Duodenal mucosa (tissue), 2 donors: ENCODE data around the gene ALG14.

Source experiments
- H3K27ac ChIP-seq: one replicate; pipeline ENCODE4 v1.7.0; 2013; ENCODE audit warnings: low read depth, low read length
- H3K27me3 ChIP-seq, 2 donors: one replicate each; pipeline ENCODE4 v1.7.0; 2013; ENCODE audit warnings: low read length in 2 of 2, control low read depth in 1 of 2; ENCODE audit not compliant: insufficient read depth in 2 of 2, control insufficient read depth in 1 of 2
- H3K36me3 ChIP-seq, 2 donors: one replicate each; pipeline ENCODE4 v1.7.0; 2013; ENCODE audit warnings: low read length in 2 of 2, control low read depth in 1 of 2; ENCODE audit not compliant: insufficient read depth in 2 of 2, control insufficient read depth in 1 of 2
- H3K4me1 ChIP-seq, 2 donors: one replicate each; pipeline ENCODE4 v1.7.0; 2013; ENCODE audit warnings: low read length in 2 of 2, control low read depth in 1 of 2; ENCODE audit not compliant: insufficient read depth in 2 of 2, control insufficient read depth in 1 of 2
- H3K4me3 ChIP-seq, 2 donors: one replicate each; pipeline ENCODE4 v1.7.0; 2013; ENCODE audit warnings: low read length in 2 of 2, low read depth in 1 of 2
- H3K9ac ChIP-seq, 2 donors: one replicate each; pipeline ENCODE4 v1.7.0; 2013; ENCODE audit warnings: low read length in 2 of 2, low read depth in 1 of 2
- H3K9me3 ChIP-seq, 2 donors: one replicate each; pipeline ENCODE4 v1.7.0; 2013; ENCODE audit warnings: low read length in 2 of 2, control low read depth in 1 of 2; ENCODE audit not compliant: control insufficient read depth in 1 of 2

The ALG14 gene

GRCh38 chr1:94978401-94978800, 94.3 kb downstream of the ALG14 start:
- Histone ChIP-seq H3K27me3 (no peaks in the 10 kb centered on the region), H3K4me3 (no peak overlapping the region), H3K4me1 (peaks cover 23 to 26% of the 10 kb centered on the region in 2 donors), H3K9me3 (no peaks in the 10 kb centered on the region), H3K27ac (no peak overlapping the region), H3K9ac (no peak overlapping the region), H3K36me3 (no peaks in the 10 kb centered on the region)

- H3K27ac ChIP-seq = no peak overlapping the region
- H3K9ac ChIP-seq = no peak overlapping the region
- no peaks in the 10 kb centered on the region for H3K9me3 ChIP-seq
- H3K4me1 ChIP-seq = peaks cover 17 to 21% of the 10 kb centered on the region in 2 donors
- no peaks in the 10 kb centered on the region for H3K27me3 ChIP-seq
- no peaks in the 10 kb centered on the region for H3K36me3 ChIP-seq
- no peak overlapping the region for H3K4me3 ChIP-seq
Observed at GRCh38 chr1:94976971-94977548, 95.7 kb downstream of the ALG14 start.

GRCh38 chr1:94974824-94975223, 97.9 kb downstream of the ALG14 start:
- no peaks in the 10 kb centered on the region for H3K27me3 ChIP-seq
- H3K36me3 ChIP-seq = no peaks in the 10 kb centered on the region
- H3K9ac ChIP-seq = no peak overlapping the region
- peaks cover 6 to 7% of the 10 kb centered on the region in 2 donors for H3K4me1 ChIP-seq
- H3K4me3 ChIP-seq = no peak overlapping the region
- H3K27ac ChIP-seq = no peak overlapping the region
- H3K9me3 ChIP-seq = no peaks in the 10 kb centered on the region

- Histone ChIP-seq H3K4me3 (no peak overlapping the region), H3K27me3 (no peaks in the 10 kb centered on the region), H3K36me3 (no peaks in the 10 kb centered on the region), H3K9ac (no peak overlapping the region), H3K4me1 (peaks cover 6 to 7% of the 10 kb centered on the region in 2 donors), H3K9me3 (no peaks in the 10 kb centered on the region), H3K27ac (no peak overlapping the region)
Observed at GRCh38 chr1:94974241-94974640, 98.5 kb downstream of the ALG14 start.

- Histone ChIP-seq H3K36me3 (no peaks in the 10 kb centered on the region), H3K4me1 (peaks cover 6 to 7% of the 10 kb centered on the region in 2 donors), H3K9ac (no peak overlapping the region), H3K4me3 (no peak overlapping the region), H3K27me3 (no peaks in the 10 kb centered on the region), H3K27ac (no peak overlapping the region), H3K9me3 (no peaks in the 10 kb centered on the region)
Observed at GRCh38 chr1:94973309-94973922, 99.3 kb downstream of the ALG14 start.

- Histone ChIP-seq H3K36me3 (no peaks in the 10 kb centered on the region), H3K4me1 (peaks cover 1 to 4% of the 10 kb centered on the region in 2 donors), H3K9ac (no peak overlapping the region), H3K4me3 (no peak overlapping the region), H3K9me3 (no peaks in the 10 kb centered on the region), H3K27me3 (no peaks in the 10 kb centered on the region), H3K27ac (no peak overlapping the region)
Observed at GRCh38 chr1:94971491-94971924, 101.2 kb downstream of the ALG14 start.

- Histone ChIP-seq H3K4me1 (peaks cover 0 to 3% of the 10 kb centered on the region in 2 donors), H3K27ac (no peak overlapping the region), H3K9me3 (no peaks in the 10 kb centered on the region), H3K36me3 (no peaks in the 10 kb centered on the region), H3K27me3 (no peaks in the 10 kb centered on the region), H3K4me3 (no peak overlapping the region), H3K9ac (no peak overlapping the region)
Observed at GRCh38 chr1:94970783-94971182, 102.0 kb downstream of the ALG14 start.

GRCh38 chr1:94969137-94969536, 103.6 kb downstream of the ALG14 start:
- no peaks in the 10 kb centered on the region for H3K27me3 ChIP-seq
- H3K9ac ChIP-seq = no peak overlapping the region
- no peak overlapping the region for H3K27ac ChIP-seq
- H3K4me3 ChIP-seq = no peak overlapping the region
- H3K4me1 ChIP-seq = no peaks in the 10 kb centered on the region
- H3K9me3 ChIP-seq = no peaks in the 10 kb centered on the region
- H3K36me3 ChIP-seq = no peaks in the 10 kb centered on the region

GRCh38 chr1:94966033-94966432, 106.7 kb downstream of the ALG14 start:
- no peaks in the 10 kb centered on the region for H3K36me3 ChIP-seq
- H3K9me3 ChIP-seq = no peaks in the 10 kb centered on the region
- H3K27me3 ChIP-seq = no peaks in the 10 kb centered on the region
- no peak overlapping the region for H3K9ac ChIP-seq
- H3K4me1 ChIP-seq = peaks cover 9 to 17% of the 10 kb centered on the region in 2 donors
- no peak overlapping the region for H3K27ac ChIP-seq
- no peak overlapping the region for H3K4me3 ChIP-seq

GRCh38 chr1:94963864-94964263, 108.9 kb downstream of the ALG14 start:
- H3K36me3 ChIP-seq = no peaks in the 10 kb centered on the region
- H3K27ac ChIP-seq = no peak overlapping the region
- no peak overlapping the region for H3K4me3 ChIP-seq
- H3K27me3 ChIP-seq = no peaks in the 10 kb centered on the region
- peaks cover 9 to 19% of the 10 kb centered on the region in 2 donors for H3K4me1 ChIP-seq
- no peaks in the 10 kb centered on the region for H3K9me3 ChIP-seq
- H3K9ac ChIP-seq = no peak overlapping the region
